Measurements from ENCODE around the gene PRRT1B. TPM values are rescaled to one million over a fixed set of nuclear protein-coding genes. Genes with fewer than 3 reads are reported as not detected.
"Not testable (repeated sequence)": the region's sequence is repeated elsewhere in the genome, so short reads cannot be mapped to it uniquely, and the experiment has no call there.

PRRT1B gene
- total RNA-seq, 2 experiments from 2014 or later = not detected

DNA sequence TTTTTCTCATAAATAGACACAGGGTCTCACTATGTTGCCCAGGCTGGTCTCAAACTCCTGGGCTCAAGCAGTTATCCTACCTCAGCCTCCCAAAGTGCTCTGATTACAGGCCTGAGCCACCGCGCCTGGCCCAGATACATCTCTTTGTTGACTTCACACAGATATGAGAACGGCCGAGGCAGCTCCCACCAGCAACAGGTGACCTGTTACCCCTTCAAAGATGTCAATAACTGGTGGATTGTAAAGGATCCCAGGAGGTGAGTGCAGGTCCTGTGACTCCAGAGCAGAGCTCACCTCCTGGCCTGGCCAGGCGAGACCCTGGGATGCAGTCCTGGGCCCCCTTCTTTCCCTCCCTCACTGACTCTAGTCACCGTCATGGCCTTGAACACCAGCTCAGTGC lies 33.4 kb upstream of the PRRT1B start:
- ATAC-seq = no peak
- ChIA-PET CTCF (interaction anchor here (1.0 kb wide), 1 partner anchor 152 kb away, joined by 3 read pairs; no protein-coding TSS in a partner anchor), POLR2A (no interaction called here)
- no peak overlapping the region for H3K4me3 Mint-ChIP-seq
- no peak overlapping the region for H3K27ac Mint-ChIP-seq
- no peaks in the 10 kb centered on the region for H3K9me3 Mint-ChIP-seq (ENCODE audit: insufficient read depth)
- DNase-seq = no peak
- no peaks in the 10 kb centered on the region for H3K4me1 Mint-ChIP-seq (ENCODE audit: low read depth)
- H3K27me3 Mint-ChIP-seq (ENCODE audit: low read depth) = no peaks in the 10 kb centered on the region
- peaks cover 46% of the 10 kb centered on the region for H3K36me3 Mint-ChIP-seq (ENCODE audit: low read depth)

DNA sequence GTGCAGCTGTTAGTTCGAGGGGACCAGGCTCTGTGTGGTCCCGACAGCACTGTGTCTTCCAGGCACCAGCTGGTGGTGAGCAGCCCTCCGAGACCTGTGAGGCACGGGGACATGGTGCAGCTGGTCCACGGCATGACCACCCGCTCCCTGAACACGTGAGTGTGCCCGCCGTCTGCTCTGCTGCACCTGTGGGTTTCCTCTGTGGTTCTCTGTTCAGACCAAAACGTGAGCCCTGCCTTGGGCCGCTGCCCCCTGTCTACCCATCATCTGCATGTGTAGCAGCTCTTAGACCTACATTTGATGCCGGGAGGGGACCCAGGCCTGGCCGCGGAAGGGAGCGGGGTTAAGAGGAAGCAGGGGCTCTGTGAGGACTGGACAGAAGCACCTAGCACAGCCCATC lies 32.1 kb upstream of the PRRT1B start:
- Mint-ChIP-seq H3K27me3 (ENCODE audit: low read depth) (no peaks in the 10 kb centered on the region), H3K9me3 (ENCODE audit: insufficient read depth) (no peaks in the 10 kb centered on the region), H3K36me3 (ENCODE audit: low read depth) (peaks cover 48% of the 10 kb centered on the region), H3K4me1 (ENCODE audit: low read depth) (no peaks in the 10 kb centered on the region), H3K4me3 (no peak overlapping the region), H3K27ac (peak overlapping the region; percentile 11)
- ChIA-PET POLR2A (no interaction called here), CTCF (no interaction called here)
- no peak for DNase-seq
- ATAC-seq = no peak

DNA sequence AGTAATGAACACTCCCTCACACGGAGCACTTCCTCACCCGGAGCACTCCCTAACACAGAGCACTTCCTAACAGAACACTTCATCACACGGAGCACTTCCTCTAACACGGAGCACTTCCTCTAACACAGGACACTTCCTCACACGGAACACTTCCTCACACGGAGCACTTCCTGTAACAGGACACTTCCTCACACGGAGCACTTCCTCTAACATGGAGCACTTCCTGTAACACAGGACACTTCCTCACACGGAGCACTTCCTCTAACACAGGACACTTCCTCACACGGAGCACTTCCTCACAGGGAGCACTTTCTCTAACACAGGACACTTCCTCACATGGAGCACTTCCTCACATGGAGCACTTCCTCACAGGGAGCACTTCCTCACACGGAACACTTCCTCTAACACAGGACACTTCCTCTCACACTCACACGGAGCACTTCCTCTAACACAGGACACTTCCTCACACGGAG lies 29.7 kb upstream of the PRRT1B start:
- H3K9me3 Mint-ChIP-seq (ENCODE audit: insufficient read depth); H3K27me3 Mint-ChIP-seq (ENCODE audit: low read depth); DNase-seq; ATAC-seq; H3K27ac Mint-ChIP-seq; H3K4me1 Mint-ChIP-seq (ENCODE audit: low read depth); POLR2A ChIA-PET; CTCF ChIA-PET; H3K4me3 Mint-ChIP-seq: not testable (repeated sequence)
- peaks cover 50% of the 10 kb centered on the region for H3K36me3 Mint-ChIP-seq (ENCODE audit: low read depth)

DNA sequence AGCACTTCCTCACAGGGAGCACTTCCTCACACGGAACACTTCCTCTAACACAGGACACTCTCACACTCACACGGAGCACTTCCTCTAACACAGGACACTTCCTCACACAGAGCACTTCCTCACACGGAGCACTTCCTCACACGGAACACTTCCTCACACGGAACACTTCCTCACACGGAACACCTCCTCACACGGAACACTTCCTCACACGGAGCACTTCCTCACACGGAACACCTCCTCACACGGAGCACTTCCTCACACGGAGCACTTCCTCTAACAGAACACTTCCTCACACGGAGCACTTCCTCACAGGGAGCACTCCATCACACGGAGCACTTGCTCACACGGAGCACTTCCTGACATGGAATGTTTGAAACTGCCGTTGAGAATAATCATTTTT lies 29.2 kb upstream of the PRRT1B start:
- no peak overlapping the region for H3K4me3 Mint-ChIP-seq
- POLR2A ChIA-PET = no interaction called here
- ATAC-seq (no peak), DNase-seq (no peak)
- H3K36me3 Mint-ChIP-seq (ENCODE audit: low read depth) = peaks cover 46% of the 10 kb centered on the region
- H3K9me3 Mint-ChIP-seq (ENCODE audit: insufficient read depth) = no peaks in the 10 kb centered on the region
- no peaks in the 10 kb centered on the region for H3K4me1 Mint-ChIP-seq (ENCODE audit: low read depth)
- no peaks in the 10 kb centered on the region for H3K27me3 Mint-ChIP-seq (ENCODE audit: low read depth)
- CTCF ChIA-PET = no interaction called here
- H3K27ac Mint-ChIP-seq = no peak overlapping the region

DNA sequence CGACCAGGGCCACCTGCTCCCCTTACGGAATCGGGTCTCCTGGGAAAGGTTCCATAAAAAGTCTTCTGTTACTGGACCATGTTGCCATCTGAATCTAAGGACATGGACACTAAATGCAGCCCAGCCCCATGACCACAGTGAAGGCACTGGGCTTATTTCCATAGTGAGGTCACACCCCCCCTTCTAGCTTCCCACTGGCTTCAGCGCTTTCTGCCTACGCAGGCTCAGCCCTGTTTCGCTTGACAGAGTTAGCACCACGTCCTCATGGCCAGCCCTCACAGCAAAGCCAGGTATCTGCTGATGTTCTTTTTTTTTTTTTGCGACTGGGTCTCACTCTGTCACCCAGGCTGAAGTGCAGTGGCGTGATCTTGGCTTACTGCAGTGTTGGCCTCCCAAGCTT lies 28.4 kb upstream of the PRRT1B start:
- Mint-ChIP-seq H3K9me3 (ENCODE audit: insufficient read depth) (no peaks in the 10 kb centered on the region), H3K4me3 (no peak overlapping the region), H3K4me1 (ENCODE audit: low read depth) (no peaks in the 10 kb centered on the region), H3K27ac (no peak overlapping the region), H3K36me3 (ENCODE audit: low read depth) (peaks cover 41% of the 10 kb centered on the region), H3K27me3 (ENCODE audit: low read depth) (no peaks in the 10 kb centered on the region)
- ATAC-seq (no peak), DNase-seq (no peak)
- CTCF ChIA-PET = no interaction called here
- POLR2A ChIA-PET = no interaction called here

DNA sequence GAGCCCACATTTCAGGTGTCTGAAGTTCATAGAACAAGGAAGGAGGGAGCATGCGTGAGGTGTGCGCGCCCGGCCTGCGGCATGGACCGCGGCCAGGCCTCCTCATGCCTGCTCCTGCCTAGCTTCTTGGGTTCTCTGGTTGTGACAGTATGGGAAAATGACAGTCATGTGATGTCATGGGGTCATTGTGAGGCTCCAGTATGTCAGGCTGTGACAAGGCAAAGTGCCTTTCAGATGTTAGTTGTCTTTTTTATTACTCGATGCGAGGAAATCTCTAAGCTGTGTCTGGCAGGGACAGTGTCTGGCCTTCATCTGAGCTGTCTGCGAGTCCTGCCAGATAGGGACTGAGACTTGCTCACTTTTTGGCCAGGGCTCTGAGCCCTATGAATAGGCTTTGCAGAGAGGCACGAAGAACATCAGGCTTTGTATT lies 27.5 kb upstream of the PRRT1B start:
- DNase-seq (no peak), ATAC-seq (no peak)
- Mint-ChIP-seq H3K9me3 (ENCODE audit: insufficient read depth) (no peaks in the 10 kb centered on the region), H3K4me1 (ENCODE audit: low read depth) (no peaks in the 10 kb centered on the region), H3K36me3 (ENCODE audit: low read depth) (peaks cover 41% of the 10 kb centered on the region), H3K4me3 (no peak overlapping the region), H3K27me3 (ENCODE audit: low read depth) (no peaks in the 10 kb centered on the region), H3K27ac (no peak overlapping the region)
- CTCF ChIA-PET = no interaction called here
- POLR2A ChIA-PET = no interaction called here

DNA sequence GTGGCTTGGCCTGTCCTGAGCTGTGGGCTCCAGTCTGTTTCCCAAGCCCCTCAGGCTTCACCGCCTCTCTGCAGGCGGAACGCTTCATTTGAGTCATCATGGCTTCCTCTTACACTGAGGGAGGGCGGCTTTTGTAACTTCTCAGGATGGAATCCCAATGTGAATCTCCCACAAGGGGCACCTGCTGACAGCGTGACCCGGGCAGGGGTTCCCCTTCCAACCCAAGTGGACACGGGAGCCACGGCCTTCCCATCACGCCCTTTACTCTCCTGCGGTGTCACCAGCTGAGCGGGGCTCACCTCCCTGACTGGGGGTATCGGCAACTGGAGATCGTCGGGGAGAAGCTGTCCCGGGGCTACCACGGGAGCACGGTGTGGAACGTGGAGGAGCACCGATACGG lies 26.8 kb upstream of the PRRT1B start:
- CTCF ChIA-PET = no interaction called here
- POLR2A ChIA-PET = no interaction called here
- no peak overlapping the region for H3K27ac Mint-ChIP-seq

DNA sequence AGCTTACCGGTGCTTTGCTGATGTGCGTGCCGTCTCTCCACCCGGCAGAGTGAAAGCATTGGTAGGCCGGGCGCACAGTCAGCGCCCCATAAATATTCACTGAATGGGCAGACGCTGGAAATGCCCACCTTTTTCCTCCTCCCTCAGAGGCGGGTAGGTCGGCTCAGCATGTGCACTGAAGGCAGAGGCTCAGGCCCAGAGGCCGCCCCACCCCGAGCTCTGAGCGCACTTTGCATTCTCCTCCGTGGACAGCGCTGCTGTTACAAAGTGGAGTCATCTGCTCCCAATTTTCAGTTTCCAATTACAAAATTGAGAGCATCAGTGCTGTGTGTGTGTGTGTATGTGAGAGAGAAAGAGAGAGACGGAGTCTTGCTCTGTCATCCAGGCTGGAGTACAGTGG lies 24.8 kb upstream of the PRRT1B start:
- CTCF ChIA-PET = no interaction called here

More for the DNA sequence above, 26.8 kb upstream of the PRRT1B start:
- no peaks in the 10 kb centered on the region for H3K27me3 Mint-ChIP-seq (ENCODE audit: low read depth)
- no peak overlapping the region for H3K4me3 Mint-ChIP-seq
- no peaks in the 10 kb centered on the region for H3K9me3 Mint-ChIP-seq (ENCODE audit: insufficient read depth)
- no peak for DNase-seq
- H3K36me3 Mint-ChIP-seq (ENCODE audit: low read depth) = peaks cover 43% of the 10 kb centered on the region
- no peaks in the 10 kb centered on the region for H3K4me1 Mint-ChIP-seq (ENCODE audit: low read depth)
- ATAC-seq = no peak

DNA sequence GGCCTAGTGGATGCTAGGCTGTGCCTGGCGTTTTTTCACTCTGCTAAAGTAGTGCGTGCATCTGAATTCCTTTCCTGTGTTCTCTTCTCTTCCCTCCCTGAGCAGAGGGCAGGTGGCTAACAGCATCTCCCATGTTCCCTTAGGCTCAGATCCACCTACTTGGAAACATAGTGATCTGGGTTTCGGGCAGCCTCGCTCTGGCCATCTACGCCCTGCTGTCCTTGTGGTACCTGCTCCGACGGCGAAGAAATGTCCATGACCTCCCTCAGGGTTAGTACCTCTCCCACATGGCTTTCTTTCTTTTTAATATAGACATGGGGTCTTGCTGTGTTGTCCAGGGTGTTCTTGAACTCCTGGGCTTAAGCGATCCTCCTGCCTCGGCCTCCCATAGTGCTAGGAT lies 24.1 kb upstream of the PRRT1B start:
- ATAC-seq = no peak
- H3K4me1 Mint-ChIP-seq (ENCODE audit: low read depth) = no peaks in the 10 kb centered on the region
- peaks cover 57% of the 10 kb centered on the region for H3K36me3 Mint-ChIP-seq (ENCODE audit: low read depth)
- ChIA-PET CTCF (no interaction called here), POLR2A (no interaction called here)
- H3K9me3 Mint-ChIP-seq (ENCODE audit: insufficient read depth) = no peaks in the 10 kb centered on the region
- no peak for DNase-seq
- H3K27me3 Mint-ChIP-seq (ENCODE audit: low read depth) = no peaks in the 10 kb centered on the region
- no peak overlapping the region for H3K27ac Mint-ChIP-seq
- H3K4me3 Mint-ChIP-seq = no peak overlapping the region

More for the DNA sequence above, 24.8 kb upstream of the PRRT1B start:
- DNase-seq (no peak), ATAC-seq (no peak)
- H3K27ac Mint-ChIP-seq = no peak overlapping the region
- POLR2A ChIA-PET = interaction anchor here (1.0 kb wide), 1 partner anchor 36 kb away, joined by 3 read pairs; no protein-coding TSS in a partner anchor
- H3K4me1 Mint-ChIP-seq (ENCODE audit: low read depth) = no peaks in the 10 kb centered on the region
- H3K36me3 Mint-ChIP-seq (ENCODE audit: low read depth) = peaks cover 51% of the 10 kb centered on the region
- no peaks in the 10 kb centered on the region for H3K9me3 Mint-ChIP-seq (ENCODE audit: insufficient read depth)
- H3K27me3 Mint-ChIP-seq (ENCODE audit: low read depth) = no peaks in the 10 kb centered on the region
- no peak overlapping the region for H3K4me3 Mint-ChIP-seq

DNA sequence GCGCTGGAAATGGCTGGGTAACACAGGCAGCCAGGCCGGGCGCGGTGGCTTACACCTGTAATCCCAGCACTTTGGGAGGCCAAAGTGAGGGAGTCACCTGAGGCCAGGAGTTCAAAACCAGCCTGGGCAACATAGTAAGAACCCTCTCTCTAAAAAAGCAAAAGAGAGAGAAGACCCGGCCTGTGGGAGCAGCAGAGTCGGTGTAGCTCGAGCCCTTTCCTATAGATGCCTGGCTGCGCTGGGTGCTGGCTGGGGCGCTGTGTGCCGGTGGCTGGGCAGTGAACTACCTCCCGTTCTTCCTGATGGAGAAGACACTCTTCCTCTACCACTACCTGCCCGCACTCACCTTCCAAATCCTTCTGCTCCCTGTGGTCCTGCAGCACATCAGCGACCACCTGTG lies 23.5 kb upstream of the PRRT1B start:
- no peaks in the 10 kb centered on the region for H3K9me3 Mint-ChIP-seq (ENCODE audit: insufficient read depth)
- DNase-seq (no peak), ATAC-seq (no peak)
- no peak overlapping the region for H3K27ac Mint-ChIP-seq
- peaks cover 63% of the 10 kb centered on the region for H3K36me3 Mint-ChIP-seq (ENCODE audit: low read depth)
- no peak overlapping the region for H3K4me3 Mint-ChIP-seq
- H3K4me1 Mint-ChIP-seq (ENCODE audit: low read depth) = no peaks in the 10 kb centered on the region
- CTCF ChIA-PET = no interaction called here
- no peaks in the 10 kb centered on the region for H3K27me3 Mint-ChIP-seq (ENCODE audit: low read depth)
- POLR2A ChIA-PET = no interaction called here

DNA sequence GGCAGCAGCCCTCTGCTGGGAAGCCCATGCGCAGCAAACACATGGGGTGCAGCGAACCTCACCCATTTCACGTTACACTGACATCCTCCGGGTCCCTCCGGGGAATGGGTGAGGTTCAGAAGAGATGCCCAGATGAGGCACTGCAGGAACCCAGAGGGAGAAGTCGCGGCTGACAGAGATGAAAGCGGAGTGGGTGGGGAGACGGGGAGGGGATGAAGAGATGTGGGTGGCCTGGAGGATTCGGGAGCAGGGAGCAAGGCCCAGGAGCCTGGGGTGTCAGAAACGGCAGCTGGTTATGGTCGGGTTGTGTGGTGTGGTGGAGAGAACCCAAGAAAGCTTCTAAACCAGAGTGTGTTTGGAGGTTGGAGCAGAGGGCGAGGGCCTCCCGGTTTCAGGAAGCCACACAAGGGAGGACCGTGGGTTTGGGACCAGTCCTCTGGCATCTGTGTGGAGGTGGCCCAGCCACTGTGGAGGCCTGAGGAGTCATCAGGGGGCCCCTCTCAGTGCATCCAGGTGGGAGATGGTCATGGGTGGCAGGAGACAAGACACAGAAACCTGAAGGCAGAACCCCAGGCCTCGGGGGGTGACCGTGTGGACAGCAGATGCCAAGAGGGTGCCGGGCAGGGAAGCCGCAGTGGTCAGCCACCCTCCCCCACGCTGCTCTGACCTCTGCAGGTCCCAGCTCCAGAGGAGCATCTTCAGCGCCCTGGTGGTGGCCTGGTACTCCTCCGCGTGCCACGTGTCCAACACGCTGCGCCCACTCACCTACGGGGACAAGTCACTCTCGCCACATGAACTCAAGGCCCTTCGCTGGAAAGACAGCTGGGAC lies 22.9 kb upstream of the PRRT1B start:
- H3K9me3 Mint-ChIP-seq (ENCODE audit: insufficient read depth) = no peaks in the 10 kb centered on the region
- POLR2A ChIA-PET = no interaction called here
- H3K4me3 Mint-ChIP-seq = no peak overlapping the region
- no peaks in the 10 kb centered on the region for H3K27me3 Mint-ChIP-seq (ENCODE audit: low read depth)
- ATAC-seq (no peak), DNase-seq (no peak)
- H3K36me3 Mint-ChIP-seq (ENCODE audit: low read depth) = peaks cover 64% of the 10 kb centered on the region
- H3K4me1 Mint-ChIP-seq (ENCODE audit: low read depth) = no peaks in the 10 kb centered on the region
- H3K27ac Mint-ChIP-seq = no peak overlapping the region
- CTCF ChIA-PET = no interaction called here

DNA sequence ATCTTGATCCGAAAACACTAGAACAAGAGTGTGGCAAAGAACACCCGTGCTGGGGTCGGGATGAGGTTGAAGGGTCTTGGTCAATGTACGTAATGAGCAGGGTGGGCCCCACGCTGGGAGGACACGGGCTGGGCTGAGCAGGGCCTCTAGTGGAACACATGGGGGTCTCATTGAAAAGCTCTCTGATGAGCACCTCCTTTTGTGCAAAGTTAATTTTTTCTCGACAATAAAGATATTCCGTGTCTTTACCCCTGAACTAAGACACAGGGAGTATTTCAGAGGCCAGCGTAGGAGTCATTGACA lies 22.3 kb upstream of the PRRT1B start:
- ATAC-seq = no peak
- DNase-seq = no peak
- ChIA-PET CTCF (no interaction called here), POLR2A (no interaction called here)
- H3K36me3 Mint-ChIP-seq (ENCODE audit: low read depth) = peaks cover 59% of the 10 kb centered on the region
- H3K4me1 Mint-ChIP-seq (ENCODE audit: low read depth) = no peaks in the 10 kb centered on the region
- no peak overlapping the region for H3K27ac Mint-ChIP-seq
- no peaks in the 10 kb centered on the region for H3K27me3 Mint-ChIP-seq (ENCODE audit: low read depth)
- H3K4me3 Mint-ChIP-seq = no peak overlapping the region
- no peaks in the 10 kb centered on the region for H3K9me3 Mint-ChIP-seq (ENCODE audit: insufficient read depth)

All from activated CD8-positive, alpha-beta T cell treated with anti-CD3 and anti-CD28 coated beads, Interleukin-2, amount 10 ng/mL, durations not matched to agents 7 days and 5 days (primary cell).